IMR-90 (cell line): Measurements from ENCODE around the gene EIF3CL. TPM values are rescaled to one million over a fixed set of nuclear protein-coding genes. Genes with fewer than 3 reads are reported as not detected.
"Not testable (repeated sequence)": the region's sequence is repeated elsewhere in the genome, so short reads cannot be mapped to it uniquely, and the experiment has no call there.

Experiments
- ATAC-seq: fragments of 200-7000 bp; cut with Tn5 transposase; 2 replicates; pipeline ENCODE4 v1.9.1; 2020; ENCODE audit warnings: low read depth, mild to moderate bottlenecking, moderate library complexity
- BruUV-seq: library from RNA; stranded (reverse); fragments of 400-500 nt; replicated peaks from 2 replicates; lab custom pipeline; 2021; lab: Mats Ljungman, UMichigan
- CTCF ChIA-PET: fragments of 300-600 bp; formaldehyde crosslinking; extraction: SDS; loops from one replicate; lab custom pipeline; 2021; ENCODE audit warnings: antibody characterized with exemption; lab: Yijun Ruan, JAX
- POLR2A ChIA-PET: fragments of 300-600 bp; sonication (Branson Sonifier 250); formaldehyde crosslinking; loops from one replicate; lab custom pipeline; 2022; ENCODE audit warnings: antibody characterized with exemption; ENCODE audit not compliant: unreplicated experiment; lab: Charles Lee
- DNase-seq: peaks from one replicate; pipeline ENCODE4 v3.0.0; 2013
- H2AFZ ChIP-seq: replicated peaks from 2 replicates; pipeline ENCODE3; 2013; ENCODE audit warnings: low read length, mild to moderate bottlenecking; ENCODE audit not compliant: poor library complexity
- H2AK5ac ChIP-seq: 2 replicates; pipeline ENCODE4 v1.6.1; 2013; ENCODE audit warnings: low read depth, low read length, inconsistent platforms
- H2AK9ac ChIP-seq: replicated peaks from 2 replicates; pipeline ENCODE3; 2013; ENCODE audit warnings: mild to moderate bottlenecking, low read depth, low read length, moderate library complexity; ENCODE audit not compliant: poor library complexity
- H2BK120ac ChIP-seq: 2 replicates; pipeline ENCODE4 v1.6.1; 2013; ENCODE audit warnings: low read depth, low read length, inconsistent platforms
- H2BK15ac ChIP-seq: 3 replicates; pipeline ENCODE4 v1.6.1; 2013; ENCODE audit warnings: low read depth, low read length, inconsistent platforms
- H2BK20ac ChIP-seq: 2 replicates; pipeline ENCODE4 v1.6.1; 2013; ENCODE audit warnings: low read depth, mild to moderate bottlenecking, inconsistent platforms, low read length, moderate library complexity
- H2BK5ac ChIP-seq: 2 replicates; pipeline ENCODE4 v1.6.1; 2013; ENCODE audit warnings: mild to moderate bottlenecking, low read depth, low read length, inconsistent platforms; ENCODE audit not compliant: poor library complexity, severe bottlenecking
- H3K14ac ChIP-seq: replicated peaks from 2 replicates; pipeline ENCODE4 v1.6.1; 2013; ENCODE audit warnings: low read depth, low read length, inconsistent platforms
- H3K18ac ChIP-seq: 2 replicates; pipeline ENCODE4 v1.6.1; 2013; ENCODE audit warnings: low read depth, low read length, control low read depth
- H3K23ac ChIP-seq: 2 replicates; pipeline ENCODE4 v1.6.1; 2013; ENCODE audit warnings: low read depth, low read length, inconsistent platforms
- H3K27ac ChIP-seq: 2 replicates; pipeline ENCODE4 v1.5.1; 2013; ENCODE audit warnings: mild to moderate bottlenecking, control low read depth, low read length; ENCODE audit not compliant: insufficient read depth
- H3K27me3 ChIP-seq: 2 replicates; pipeline ENCODE4 v1.6.1; 2013; ENCODE audit warnings: low read length; ENCODE audit not compliant: control insufficient read depth, insufficient read depth
- H3K36me3 ChIP-seq: 2 replicates; pipeline ENCODE4 v1.6.1; 2013; ENCODE audit warnings: low read length, mixed read lengths; ENCODE audit not compliant: control insufficient read depth, insufficient read depth
- H3K4ac ChIP-seq: 2 replicates; pipeline ENCODE4 v1.6.1; 2013; ENCODE audit warnings: low read depth, low read length, inconsistent platforms
- H3K4me1 ChIP-seq: 2 replicates; pipeline ENCODE4 v1.6.1; 2013; ENCODE audit warnings: low read length, mixed read lengths; ENCODE audit not compliant: control insufficient read depth, insufficient read depth
- H3K4me2 ChIP-seq: 2 replicates; pipeline ENCODE4 v1.6.1; 2013; ENCODE audit warnings: low read depth, mild to moderate bottlenecking, control low read depth, low read length, moderate library complexity
- H3K4me3 ChIP-seq: 2 replicates; pipeline ENCODE4 v1.5.1; 2013; ENCODE audit warnings: low read depth, mild to moderate bottlenecking, control low read depth, low read length, moderate library complexity; ENCODE audit not compliant: insufficient read depth
- H3K56ac ChIP-seq: 2 replicates; pipeline ENCODE4 v1.6.1; 2013; ENCODE audit warnings: low read length, inconsistent platforms; ENCODE audit not compliant: insufficient read depth; ENCODE audit errors: extremely low read depth
- H3K79me1 ChIP-seq, 2 experiments: 2 replicates each; pipeline ENCODE4 v1.6.1; 2013; ENCODE audit warnings: low read length in 2 of 2, inconsistent platforms in 1 of 2, low read depth in 1 of 2
- H3K9ac ChIP-seq: 2 replicates; pipeline ENCODE4 v1.6.1; 2013; ENCODE audit warnings: low read depth, low read length, control low read depth
- H3K9me1 ChIP-seq: 2 replicates; pipeline ENCODE4 v1.6.1; 2013; ENCODE audit warnings: low read length, inconsistent platforms; ENCODE audit not compliant: insufficient read depth
- H3K9me3 ChIP-seq: 2 replicates; pipeline ENCODE4 v1.6.1; 2013; ENCODE audit warnings: low read length; ENCODE audit not compliant: control insufficient read depth, insufficient read depth
- H4K20me1 ChIP-seq: 2 replicates; pipeline ENCODE4 v1.6.1; 2013; ENCODE audit warnings: low read length, inconsistent platforms; ENCODE audit not compliant: insufficient read depth
- H4K5ac ChIP-seq: 2 replicates; pipeline ENCODE4 v1.6.1; 2013; ENCODE audit warnings: mild to moderate bottlenecking, low read depth, low read length, control low read depth
- H4K8ac ChIP-seq, 2 experiments: 2 replicates each; pipeline ENCODE4 v1.6.1; 2013; ENCODE audit warnings: low read depth in 2 of 2, low read length in 2 of 2, control low read depth in 1 of 2, inconsistent platforms in 1 of 2
- H4K91ac ChIP-seq: 2 replicates; pipeline ENCODE4 v1.6.1; 2013; ENCODE audit warnings: low read depth, low read length, inconsistent platforms; ENCODE audit not compliant: insufficient read depth
- WGBS, 2 experiments: methylation state at CpG; one replicate each; pipeline versions ENCODE4 v1.1.5 to v1.1.7; 2013; ENCODE audit warnings: missing lambda C conversion rate in 2 of 2; ENCODE audit not compliant: insufficient read length in 1 of 2; ENCODE audit errors: extremely low coverage in 2 of 2; 5-methylcytosine and 5-hydroxymethylcytosine counted together
- dilution Hi-C: fragments of 300-500 bp; cut with HindIII; formaldehyde crosslinking; loops from one replicate; pipeline ENCODE4 v1.14.3; 2018; ENCODE audit warnings: low sequenced_read_pairs; ENCODE audit not compliant: unreplicated experiment
- in situ Hi-C: fragments of 300-500 bp; cut with MboI; formaldehyde crosslinking; loops from 3 replicates; pipeline ENCODE4 v1.14.3; 2019; ENCODE audit warnings: low sequenced_read_pairs, inconsistent platforms, mixed read lengths
- intact Hi-C: fragments of 100-400 bp; cut with micrococcal nuclease; formaldehyde crosslinking; loops from 2 replicates; pipeline ENCODE4 v1.10.0; 2022
- polyA plus RNA-seq, 3 experiments: library from polyadenylated mRNA; depleted of rRNA; stranded (reverse); fragments of >200 nt; gene quantifications; 2 replicates each; pipeline ENCODE4 v1.2.3, GENCODE V29; 2012; ENCODE audit warnings: low replicate concordance in 1 of 3
- total RNA-seq: library from RNA; depleted of rRNA; stranded (reverse); fragments of >200 nt; gene quantifications from 2 replicates; pipeline ENCODE4 v1.2.3, GENCODE V29; 2012

The EIF3CL gene
- total and polyA plus RNA-seq, 2 of the 4 experiments (the other 2 are of a cell fraction), result 143 to 180 TPM

DNA sequence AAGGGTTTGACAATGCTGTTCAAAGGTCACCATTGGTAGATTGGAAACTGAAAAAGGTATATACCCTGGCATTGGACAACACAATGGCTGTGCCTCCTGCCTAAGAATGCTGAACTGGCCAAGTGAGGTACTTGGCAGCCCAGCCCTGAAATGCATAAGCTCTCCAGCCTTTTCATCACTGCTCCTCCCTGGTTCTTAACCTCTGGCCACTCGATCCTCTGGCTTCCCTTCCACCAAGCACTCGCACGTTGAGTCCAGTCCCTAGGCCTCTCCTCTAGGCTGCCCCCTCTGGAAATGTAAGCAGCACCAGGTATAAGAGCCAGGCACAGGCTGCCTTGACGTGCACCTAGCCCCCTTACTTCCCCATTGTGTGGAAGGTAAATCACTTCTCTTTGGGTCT, 42.7 kb upstream of the EIF3CL start:
- whole genome bisulfite sequencing, 2 experiments, result no CpG with 5 or more reads among the region's 4 CpGs
- H3K4me1 ChIP-seq, dilution Hi-C loops, H2BK15ac ChIP-seq, H3K36me3 ChIP-seq, H4K8ac ChIP-seq, H3K79me1 ChIP-seq, H2AFZ ChIP-seq, H3K18ac ChIP-seq, CTCF ChIA-PET, in situ Hi-C loops, H2AK9ac ChIP-seq, H3K27ac ChIP-seq, H3K4me2 ChIP-seq, H4K5ac ChIP-seq, H4K20me1 ChIP-seq, H3K4ac ChIP-seq, H3K14ac ChIP-seq, H2BK20ac ChIP-seq, POLR2A ChIA-PET, H3K56ac ChIP-seq, H3K9ac ChIP-seq, H4K91ac ChIP-seq, BruUV-seq, intact Hi-C loops, H3K9me3 ChIP-seq, H3K4me3 ChIP-seq, H2BK120ac ChIP-seq, H3K9me1 ChIP-seq, H2AK5ac ChIP-seq, H2BK5ac ChIP-seq, ATAC-seq, H3K23ac ChIP-seq, DNase-seq, H3K27me3 ChIP-seq: not testable (repeated sequence)

DNA sequence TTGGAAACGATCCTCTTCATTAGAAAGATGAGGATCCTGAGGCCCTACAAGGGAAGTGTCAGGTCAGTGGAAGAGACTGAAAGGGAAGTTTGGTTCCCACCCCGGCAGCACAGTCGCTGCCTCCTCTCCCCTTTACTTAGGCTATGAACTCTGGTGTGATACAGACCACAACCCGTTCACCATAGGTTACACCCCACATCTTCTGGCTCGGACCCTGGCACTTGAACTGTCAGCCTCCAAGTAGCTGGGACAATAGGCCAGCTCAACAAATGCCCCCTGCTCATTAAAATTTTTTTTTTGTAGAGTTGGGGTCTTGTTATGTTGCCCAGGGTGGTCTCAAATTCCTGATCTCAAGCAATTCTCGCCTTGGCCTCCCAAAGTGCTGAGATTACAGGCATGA, 40.3 kb upstream of the EIF3CL start:
- H3K27me3 ChIP-seq, BruUV-seq, H2AK5ac ChIP-seq, H2BK120ac ChIP-seq, H3K4me2 ChIP-seq, H3K23ac ChIP-seq, H2BK20ac ChIP-seq, H4K8ac ChIP-seq, H4K5ac ChIP-seq, H3K56ac ChIP-seq, H2BK15ac ChIP-seq, dilution Hi-C loops, H2AK9ac ChIP-seq, H3K79me1 ChIP-seq, CTCF ChIA-PET, H3K14ac ChIP-seq, H3K4me3 ChIP-seq, H3K4ac ChIP-seq, H3K18ac ChIP-seq, H3K9ac ChIP-seq, H2AFZ ChIP-seq, H4K91ac ChIP-seq, DNase-seq, H3K9me1 ChIP-seq, H3K4me1 ChIP-seq, ATAC-seq, H3K27ac ChIP-seq, POLR2A ChIA-PET, in situ Hi-C loops, H4K20me1 ChIP-seq, H3K36me3 ChIP-seq, H2BK5ac ChIP-seq, H3K9me3 ChIP-seq, intact Hi-C loops: not testable (repeated sequence)
- WGBS, 2 experiments, result no CpG with 5 or more reads among the region's 6 CpGs
